AG10803 (cell line): ENCODE measurements around the gene ITPRID1.
"Not testable (repeated sequence)": the region's sequence is repeated elsewhere in the genome, so short reads cannot be mapped to it uniquely, and the experiment has no call there.

ENCODE experiments used
- DNase-seq: peaks from one replicate; pipeline ENCODE4 v3.0.0; 2010; ENCODE audit warnings: low read depth
- H3K4me3 ChIP-seq: 2 replicates; pipeline ENCODE4 v1.5.1; 2011; ENCODE audit warnings: mild to moderate bottlenecking, low read length, control low read depth
- CTCF ChIP-seq: conservative IDR thresholded peaks from 2 replicates; pipeline ENCODE4 v1.5.1; 2011; ENCODE audit warnings: mild to moderate bottlenecking, low read length, control low read depth, inconsistent platforms

Gene ITPRID1

GRCh38 chr7:31513790-31514189 lies at the start of gene ITPRID1:
Gene ITPRID1, plus strand, starts transcription at chr7:31514090. Its CDS starts 38,935 bp downstream, at chr7:31553025.
- no peak for DNase-seq
- no peak for TF ChIP-seq CTCF
- no peak within 1 kb of the TSS for H3K4me3 ChIP-seq

GRCh38 chr7:31464601-31465000 lies 49.3 kb upstream of the ITPRID1 start:
- TF ChIP-seq CTCF = no peak
- H3K4me3 ChIP-seq = no peak overlapping the region
- no peak for DNase-seq

GRCh38 chr7:31465285-31465684 lies 48.6 kb upstream of the ITPRID1 start:
- TF ChIP-seq CTCF = no peak
- no peak overlapping the region for H3K4me3 ChIP-seq
- no peak for DNase-seq

DNA sequence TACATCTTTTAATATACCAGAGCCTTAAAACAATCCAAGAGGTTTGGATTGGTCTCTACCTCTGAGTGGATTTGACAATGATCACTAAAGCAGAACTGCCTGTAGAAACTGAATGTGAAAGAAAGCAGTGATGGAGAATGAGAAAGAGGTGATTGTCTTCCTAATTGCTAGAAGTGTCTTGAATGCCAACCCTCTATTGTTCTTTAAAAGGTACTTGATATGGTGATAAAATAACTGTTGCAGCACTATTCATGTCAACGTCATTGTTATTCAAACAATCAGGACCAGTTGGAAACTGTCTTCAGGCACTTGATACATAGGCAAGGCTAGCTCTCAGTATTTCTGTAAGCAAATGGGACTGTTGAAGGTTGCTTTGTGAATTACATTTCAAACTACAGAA lies 47.9 kb upstream of the ITPRID1 start:
- DNase-seq = no peak
- no peak for TF ChIP-seq CTCF
- H3K4me3 ChIP-seq = no peak overlapping the region

DNA sequence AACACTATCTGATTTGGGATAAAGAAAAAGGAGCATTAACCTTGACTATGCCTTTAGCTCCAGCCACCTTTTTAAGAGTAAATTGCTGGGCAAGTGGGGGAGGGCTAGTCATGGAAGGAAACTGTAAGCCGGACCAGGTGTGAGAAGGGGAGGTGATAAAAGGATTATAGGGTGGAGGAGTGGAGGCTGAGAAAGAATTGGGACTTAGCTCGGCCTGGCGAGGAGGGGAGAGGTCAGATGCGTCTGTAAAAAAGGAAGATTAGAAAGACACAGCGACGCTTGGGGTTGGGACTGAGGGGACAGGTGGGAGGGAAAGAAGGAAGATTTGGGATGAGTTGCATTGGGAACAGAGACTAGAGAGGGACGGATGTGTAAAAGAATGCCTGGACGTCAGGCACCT lies 43.0 kb upstream of the ITPRID1 start:
- H3K4me3 ChIP-seq, DNase-seq: not testable (repeated sequence)

GRCh38 chr7:31475368-31475767 lies 38.5 kb upstream of the ITPRID1 start:
- DNase-seq = no peak
- TF ChIP-seq CTCF = no peak
- no peak overlapping the region for H3K4me3 ChIP-seq

DNA sequence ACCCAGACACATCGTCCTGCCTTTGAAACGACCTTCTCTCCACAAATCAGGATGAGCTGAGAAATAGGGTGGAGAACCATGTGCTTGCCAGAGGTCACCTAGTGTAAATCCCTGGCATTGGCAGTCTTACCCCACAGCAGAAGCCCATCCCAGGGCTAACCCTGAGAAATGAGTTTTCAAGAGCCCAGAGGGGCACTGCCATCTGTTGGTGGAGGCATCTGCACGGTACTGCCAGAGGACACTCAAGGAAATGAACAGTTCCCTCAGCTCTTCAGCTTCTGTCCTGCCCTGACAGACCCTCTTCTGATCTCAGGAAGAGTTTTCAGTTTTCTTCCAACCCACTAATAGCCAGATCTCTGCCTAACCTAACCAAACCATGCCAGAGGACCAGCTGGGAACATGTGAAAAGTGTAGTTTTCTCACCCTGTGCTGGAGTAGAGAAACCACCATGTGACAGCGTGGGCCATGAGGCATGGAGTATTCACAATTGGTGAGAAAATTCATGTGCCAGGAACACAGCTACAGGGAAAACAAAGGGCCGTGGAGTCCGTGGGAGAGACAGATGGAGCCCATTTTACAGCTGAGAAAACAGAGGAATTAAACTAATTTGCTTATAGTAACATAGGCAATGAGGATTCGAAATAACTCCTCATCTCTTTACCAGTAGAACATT lies 37.7 kb upstream of the ITPRID1 start:
- no peak overlapping the region for H3K4me3 ChIP-seq
- TF ChIP-seq CTCF = no peak
- no peak for DNase-seq
